Measurements from ENCODE around the gene MED9.

The MED9 gene

GRCh38 chr17:17523001-17523730 is 46.4 kb downstream of the MED9 start:
- DNase-seq, result no peak
- in situ Hi-C loops (cut with HindIII; ENCODE audit: low pct_ligation_motif_present, low pct_unique_long_range_greater_than_20kb, low sequenced_read_pairs), result no loop called here

GRCh38 chr17:17523731-17524490 is 47.1 kb downstream of the MED9 start:
- in situ Hi-C loops (cut with HindIII; ENCODE audit: low pct_ligation_motif_present, low pct_unique_long_range_greater_than_20kb, low sequenced_read_pairs), result no loop called here
- DNase-seq, result no peak

- no peak for DNase-seq
- in situ Hi-C loops (cut with HindIII; ENCODE audit: low pct_ligation_motif_present, low pct_unique_long_range_greater_than_20kb, low sequenced_read_pairs), result no loop called here
These were observed 48.5 kb downstream of the MED9 start for GRCh38 chr17:17525311-17525710.

GRCh38 chr17:17525956-17526355 is 49.2 kb downstream of the MED9 start:
- in situ Hi-C loops (cut with HindIII; ENCODE audit: low pct_ligation_motif_present, low pct_unique_long_range_greater_than_20kb, low sequenced_read_pairs), result no loop called here
- no peak for DNase-seq

GRCh38 chr17:17526369-17526768 is 49.6 kb downstream of the MED9 start:
- in situ Hi-C loops (cut with HindIII; ENCODE audit: low pct_ligation_motif_present, low pct_unique_long_range_greater_than_20kb, low sequenced_read_pairs), result no loop called here
- DNase-seq, result no peak

- in situ Hi-C loops (cut with HindIII; ENCODE audit: low pct_ligation_motif_present, low pct_unique_long_range_greater_than_20kb, low sequenced_read_pairs), result no loop called here
- DNase-seq, result no peak
These were observed 50.7 kb downstream of the MED9 start for GRCh38 chr17:17527534-17527933.

- DNase-seq, result no peak
- in situ Hi-C loops (cut with HindIII; ENCODE audit: low pct_ligation_motif_present, low pct_unique_long_range_greater_than_20kb, low sequenced_read_pairs), result no loop called here
These were observed 51.2 kb downstream of the MED9 start for GRCh38 chr17:17527956-17528500.

- in situ Hi-C loops (cut with HindIII; ENCODE audit: low pct_ligation_motif_present, low pct_unique_long_range_greater_than_20kb, low sequenced_read_pairs), result no loop called here
- DNase-seq, result no peak
These were observed 52.2 kb downstream of the MED9 start for GRCh38 chr17:17528696-17529652.

- in situ Hi-C loops (cut with HindIII; ENCODE audit: low pct_ligation_motif_present, low pct_unique_long_range_greater_than_20kb, low sequenced_read_pairs), result no loop called here
- no peak for DNase-seq
These were observed 54.4 kb downstream of the MED9 start for GRCh38 chr17:17531156-17531555.

- in situ Hi-C loops (cut with HindIII; ENCODE audit: low pct_ligation_motif_present, low pct_unique_long_range_greater_than_20kb, low sequenced_read_pairs), result no loop called here
- no peak for DNase-seq
These were observed 56.2 kb downstream of the MED9 start for GRCh38 chr17:17532991-17533390.

GRCh38 chr17:17533901-17534441 is 57.2 kb downstream of the MED9 start:
- DNase-seq, result no peak
- in situ Hi-C loops (cut with HindIII; ENCODE audit: low pct_ligation_motif_present, low pct_unique_long_range_greater_than_20kb, low sequenced_read_pairs), result no loop called here

GRCh38 chr17:17535957-17536356 is 59.2 kb downstream of the MED9 start:
- no peak for DNase-seq
- in situ Hi-C loops (cut with HindIII; ENCODE audit: low pct_ligation_motif_present, low pct_unique_long_range_greater_than_20kb, low sequenced_read_pairs), result no loop called here

- in situ Hi-C loops (cut with HindIII; ENCODE audit: low pct_ligation_motif_present, low pct_unique_long_range_greater_than_20kb, low sequenced_read_pairs), result no loop called here
- DNase-seq, result no peak
These were observed 59.9 kb downstream of the MED9 start for GRCh38 chr17:17536702-17537101.

GRCh38 chr17:17537311-17538099 is 60.7 kb downstream of the MED9 start:
- in situ Hi-C loops (cut with HindIII; ENCODE audit: low pct_ligation_motif_present, low pct_unique_long_range_greater_than_20kb, low sequenced_read_pairs), result no loop called here
- no peak for DNase-seq

- in situ Hi-C loops (cut with HindIII; ENCODE audit: low pct_ligation_motif_present, low pct_unique_long_range_greater_than_20kb, low sequenced_read_pairs), result no loop called here
- DNase-seq, result no peak
These were observed 61.9 kb downstream of the MED9 start for GRCh38 chr17:17538417-17539391.

- DNase-seq, result no peak
- in situ Hi-C loops (cut with HindIII; ENCODE audit: low pct_ligation_motif_present, low pct_unique_long_range_greater_than_20kb, low sequenced_read_pairs), result no loop called here
These were observed 62.8 kb downstream of the MED9 start for GRCh38 chr17:17539591-17539990.
